GM21619 (cell line): ENCODE measurements around the gene KLHL25.
A peak's percentile ranks its signal among the peaks of the same experiment; 100 is the strongest.
"Not testable (repeated sequence)": the region's sequence is repeated elsewhere in the genome, so short reads cannot be mapped to it uniquely, and the experiment has no call there.

Source experiments
- ATAC-seq: cut with Tn5 transposase; IDR thresholded peaks from one replicate; pipeline ENCODE4 v1.9.1; 2021; ENCODE audit not compliant: unreplicated experiment

KLHL25 gene, protein sequence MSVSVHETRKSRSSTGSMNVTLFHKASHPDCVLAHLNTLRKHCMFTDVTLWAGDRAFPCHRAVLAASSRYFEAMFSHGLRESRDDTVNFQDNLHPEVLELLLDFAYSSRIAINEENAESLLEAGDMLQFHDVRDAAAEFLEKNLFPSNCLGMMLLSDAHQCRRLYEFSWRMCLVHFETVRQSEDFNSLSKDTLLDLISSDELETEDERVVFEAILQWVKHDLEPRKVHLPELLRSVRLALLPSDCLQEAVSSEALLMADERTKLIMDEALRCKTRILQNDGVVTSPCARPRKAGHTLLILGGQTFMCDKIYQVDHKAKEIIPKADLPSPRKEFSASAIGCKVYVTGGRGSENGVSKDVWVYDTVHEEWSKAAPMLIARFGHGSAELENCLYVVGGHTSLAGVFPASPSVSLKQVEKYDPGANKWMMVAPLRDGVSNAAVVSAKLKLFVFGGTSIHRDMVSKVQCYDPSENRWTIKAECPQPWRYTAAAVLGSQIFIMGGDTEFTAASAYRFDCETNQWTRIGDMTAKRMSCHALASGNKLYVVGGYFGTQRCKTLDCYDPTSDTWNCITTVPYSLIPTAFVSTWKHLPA

DNA sequence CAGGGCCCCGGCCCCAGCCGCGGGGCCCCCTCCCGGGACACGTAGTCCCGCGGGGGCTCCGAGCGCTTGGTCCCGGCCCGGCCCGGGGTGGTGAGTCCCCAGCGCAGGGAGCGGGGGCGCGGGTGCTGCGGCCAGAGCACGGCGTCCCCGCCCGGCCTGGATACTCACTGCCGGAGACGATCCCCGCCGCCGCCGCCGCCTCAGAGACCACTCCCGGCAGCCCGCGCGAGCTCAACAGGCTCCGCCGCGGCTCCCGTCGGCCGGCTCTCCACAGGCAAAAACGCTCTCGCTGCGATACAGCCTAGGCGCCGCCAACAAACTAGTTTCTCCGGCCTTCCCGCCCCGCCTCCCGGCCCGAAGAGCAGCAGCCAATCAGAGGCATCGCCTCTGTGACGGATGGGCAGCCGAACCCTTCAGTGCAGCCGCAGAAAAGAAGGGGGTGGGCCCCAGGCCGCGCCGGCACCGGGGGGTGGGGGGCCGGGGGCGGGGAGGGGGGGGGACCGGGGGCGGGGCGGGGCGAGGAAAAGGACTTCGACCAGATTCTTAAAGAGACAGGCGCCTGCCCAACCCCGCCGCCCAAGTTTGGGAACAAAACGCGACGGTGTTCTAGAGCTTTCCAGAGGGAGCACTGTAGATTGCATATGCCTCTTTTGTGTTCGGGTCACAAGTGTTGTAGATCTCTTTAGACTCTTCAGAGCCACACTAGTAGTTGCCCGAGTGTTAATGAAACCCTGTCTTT is at the start of gene KLHL25:
Gene KLHL25, minus strand, starts transcription at position 328 of the 739 bp plus-strand sequence. CDS start 25,115 bp downstream, outside the sequence.
- peak; percentile 99 for ATAC-seq

DNA sequence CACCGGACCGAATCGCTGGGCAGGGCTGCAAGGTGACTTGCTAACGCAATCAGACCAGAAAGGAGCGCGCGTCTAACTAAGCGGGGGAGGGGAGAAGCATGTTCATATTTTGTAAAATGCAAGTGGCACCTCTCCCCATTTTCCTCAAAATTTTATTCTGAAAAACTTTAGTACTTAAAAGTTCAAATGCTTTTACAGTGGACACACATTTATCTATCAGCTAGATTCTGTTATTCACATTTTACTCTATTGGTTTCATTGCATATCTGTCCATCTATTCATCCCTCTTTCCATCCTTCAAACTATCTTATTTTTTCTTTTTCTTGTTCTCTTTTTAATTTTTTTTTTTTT is 46.1 kb upstream of the KLHL25 start:
- no peak for ATAC-seq

GRCh38 chr15:85840079-85840801 is 45.5 kb upstream of the KLHL25 start:
- peak; percentile 98 for ATAC-seq

- no peak for ATAC-seq
These were observed 44.9 kb upstream of the KLHL25 start for GRCh38 chr15:85839643-85840042.

- no peak for ATAC-seq
These were observed 43.9 kb upstream of the KLHL25 start for GRCh38 chr15:85838655-85839054.

- ATAC-seq, result no peak
These were observed 43.2 kb upstream of the KLHL25 start for GRCh38 chr15:85837881-85838280.

GRCh38 chr15:85837011-85837433 is 42.3 kb upstream of the KLHL25 start:
- ATAC-seq, result no peak

- no peak for ATAC-seq
These were observed 39.9 kb upstream of the KLHL25 start for GRCh38 chr15:85834651-85835050.

GRCh38 chr15:85832394-85832793 is 37.7 kb upstream of the KLHL25 start:
- no peak for ATAC-seq

DNA sequence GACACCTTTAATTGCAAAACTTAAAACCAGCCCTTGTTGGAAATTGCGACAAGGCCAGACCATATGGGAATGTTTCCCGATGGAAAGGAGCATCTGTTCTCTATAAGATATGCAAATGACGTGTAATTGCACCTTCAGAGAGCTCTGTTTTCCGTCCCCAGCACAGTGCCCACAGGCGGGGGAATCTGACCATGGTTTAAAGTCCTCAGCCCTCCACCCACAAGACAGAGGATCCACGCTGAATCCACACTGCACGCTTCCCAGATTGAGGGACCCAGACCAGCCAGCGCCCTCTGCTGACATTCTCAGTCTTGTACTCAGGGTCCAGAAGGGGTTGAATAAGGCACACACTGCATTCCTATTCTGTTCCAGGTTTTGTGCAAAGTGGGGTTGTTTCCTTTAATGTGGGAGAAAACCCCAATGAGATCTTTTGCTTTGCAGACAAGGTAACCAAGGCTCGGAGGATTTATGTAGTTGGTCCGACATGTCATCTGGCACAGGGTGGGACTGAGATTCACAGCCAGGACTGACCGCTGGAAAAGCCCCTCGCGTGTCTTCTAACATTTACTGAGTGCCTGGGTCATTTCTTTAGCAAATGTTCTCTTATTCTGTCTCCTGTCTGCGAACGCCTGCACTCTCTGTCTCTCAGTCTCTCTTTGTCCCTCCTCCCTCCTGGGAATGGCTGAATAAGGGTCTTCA is 36.8 kb upstream of the KLHL25 start:
- ATAC-seq, result no peak

- not testable (repeated sequence) for ATAC-seq
These were observed 35.0 kb upstream of the KLHL25 start for GRCh38 chr15:85829754-85830153.

DNA sequence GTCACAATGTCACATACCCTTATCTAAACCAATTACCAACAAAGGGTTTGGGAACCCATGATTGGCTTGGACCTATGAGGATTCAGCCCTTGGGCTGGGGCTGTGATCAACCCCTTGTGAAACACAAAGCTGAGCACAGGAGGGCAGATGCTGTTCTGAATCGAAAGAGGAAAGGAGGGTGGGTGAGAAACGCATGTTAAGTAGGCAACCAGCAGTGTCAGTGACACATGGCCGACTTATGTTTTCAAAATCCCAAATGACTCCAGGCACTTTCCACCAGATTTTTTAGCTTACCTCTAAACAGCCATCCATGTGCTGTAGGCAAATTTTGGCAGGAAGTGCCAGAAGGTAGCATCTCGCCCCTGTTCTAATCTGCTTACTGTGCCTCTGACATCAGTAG is 34.1 kb upstream of the KLHL25 start:
- ATAC-seq, result no peak

DNA sequence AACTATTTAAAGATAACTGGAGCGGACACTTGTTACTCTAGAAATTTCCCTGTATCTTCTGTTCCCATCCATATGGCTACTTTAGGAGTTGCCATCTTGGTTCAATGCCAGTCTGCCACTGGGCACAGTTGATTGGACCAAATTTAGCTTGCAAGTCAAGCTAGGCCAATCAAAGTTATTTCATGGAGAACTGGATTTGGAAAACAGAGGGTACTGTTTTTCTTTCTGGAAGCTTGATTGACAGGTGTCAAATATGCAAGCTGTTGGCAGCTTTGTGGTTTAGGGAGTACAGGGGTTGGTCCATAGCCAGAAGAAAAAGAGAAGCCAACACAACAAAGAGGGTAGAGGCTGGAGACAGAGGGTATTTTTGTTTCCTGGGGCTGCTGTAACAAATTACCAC is 33.4 kb upstream of the KLHL25 start:
- ATAC-seq, result no peak

GRCh38 chr15:85826756-85827515 is 32.2 kb upstream of the KLHL25 start:
- no peak for ATAC-seq

GRCh38 chr15:85825719-85826118 is 31.0 kb upstream of the KLHL25 start:
- no peak for ATAC-seq

DNA sequence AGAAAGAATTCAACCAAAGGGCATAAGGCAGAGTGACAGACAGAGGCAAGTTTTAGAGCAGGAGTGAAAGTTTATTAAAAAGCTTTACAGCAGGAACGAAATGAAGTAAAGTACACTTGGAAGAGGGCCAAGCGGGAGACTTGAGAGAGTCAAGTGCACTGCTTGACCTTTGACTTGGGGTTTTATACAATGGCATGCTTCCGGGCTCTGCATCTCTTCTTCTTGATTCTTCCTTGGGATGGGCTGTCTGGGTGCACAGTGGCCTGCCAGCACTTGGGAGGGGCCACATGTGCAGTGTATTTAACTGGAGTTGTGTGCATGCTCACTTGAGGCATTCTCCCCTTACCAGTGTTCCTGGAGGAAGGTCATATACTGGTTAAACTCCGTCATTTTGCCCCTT is 30.4 kb upstream of the KLHL25 start:
- ATAC-seq, result no peak

- no peak for ATAC-seq
These were observed 26.8 kb upstream of the KLHL25 start for GRCh38 chr15:85821545-85821944.

DNA sequence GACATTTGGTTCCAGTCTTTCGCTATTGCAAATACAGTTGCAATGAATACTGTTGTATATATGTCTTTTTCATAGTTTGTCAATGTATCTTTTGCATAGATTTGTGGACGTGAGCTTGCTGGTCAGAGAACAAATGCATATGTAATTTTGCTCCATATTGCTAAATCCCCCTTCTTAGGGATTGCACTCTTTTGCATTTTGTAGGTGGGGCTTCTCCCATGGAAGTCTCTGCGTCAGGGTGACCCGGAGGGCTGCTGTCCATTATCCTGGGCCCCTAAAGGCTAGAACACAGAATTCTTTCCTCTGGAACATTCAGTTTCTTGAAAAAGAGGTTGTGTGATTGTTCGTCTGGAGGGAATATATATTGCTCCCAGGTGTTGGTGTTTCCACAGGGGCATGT is 25.2 kb upstream of the KLHL25 start:
- ATAC-seq, result no peak

DNA sequence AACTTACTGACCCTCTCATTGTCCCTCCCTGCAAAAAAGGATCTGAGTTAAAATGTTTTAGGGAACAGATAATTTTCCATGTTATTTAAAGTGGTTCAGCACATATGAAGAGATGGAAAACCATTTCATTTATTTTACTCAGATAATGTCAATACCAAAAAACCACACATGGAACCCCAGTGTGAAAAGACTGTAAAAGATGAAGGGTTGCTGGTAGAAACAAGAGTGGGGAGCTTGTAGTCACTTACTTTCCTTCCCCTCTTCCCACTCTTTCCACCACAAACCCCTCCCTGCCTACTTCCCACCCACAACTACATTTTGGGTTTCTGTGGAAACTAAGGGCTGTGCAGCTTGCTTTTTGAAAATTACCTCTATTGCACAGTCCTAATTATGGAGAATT is 18.5 kb upstream of the KLHL25 start:
- no peak for ATAC-seq

GRCh38 chr15:85810075-85810474 is 15.3 kb upstream of the KLHL25 start:
- no peak for ATAC-seq
